ENCODE results near the gene NBPF4. TPM values are rescaled to one million over a fixed set of nuclear protein-coding genes. Genes with fewer than 3 reads are reported as not detected.
A peak's percentile ranks its signal among the peaks of the same experiment; 100 is the strongest.

Gene NBPF4
- total and polyA plus RNA-seq, 2 experiments from 2014 or later, result not detected

DNA sequence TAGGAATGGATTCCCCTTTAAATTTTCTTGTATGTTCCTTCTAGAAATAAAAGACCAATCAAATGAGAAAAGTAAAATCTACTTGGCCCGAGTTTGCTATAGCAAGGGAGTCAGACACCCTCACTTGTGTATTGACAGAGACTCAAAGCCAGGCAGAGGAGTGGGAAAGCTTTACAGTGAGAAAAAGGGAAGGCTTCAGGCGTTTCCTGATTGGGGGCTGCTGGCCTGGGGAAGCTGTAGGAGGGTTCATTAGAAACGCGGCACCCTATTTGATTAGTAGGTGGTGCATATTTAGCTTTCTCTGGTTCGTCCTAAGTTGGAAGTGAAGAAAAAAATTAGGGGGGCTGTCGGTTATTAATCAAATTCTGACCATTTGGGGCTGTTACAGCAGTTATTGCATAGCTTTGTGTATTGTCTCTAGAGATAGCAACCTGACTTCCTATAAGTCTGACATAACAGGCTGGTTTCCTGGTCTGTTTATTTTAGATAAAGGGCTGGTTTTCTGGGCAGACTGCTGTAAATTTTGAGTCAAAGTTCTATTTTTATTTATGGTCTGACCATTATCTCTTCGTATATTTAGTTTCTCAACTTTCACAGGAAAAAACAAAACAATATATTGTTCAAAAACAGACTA lies 53.8 kb downstream of the NBPF4 start:
- DNase-seq (ENCODE audit: low read depth in 1 of 2, low spot score in 1 of 2), result no peak
- H3K4me1 ChIP-seq (ENCODE audit: low read depth), result no peaks in the 10 kb centered on the region
- TF ChIP-seq, protein P1, sequence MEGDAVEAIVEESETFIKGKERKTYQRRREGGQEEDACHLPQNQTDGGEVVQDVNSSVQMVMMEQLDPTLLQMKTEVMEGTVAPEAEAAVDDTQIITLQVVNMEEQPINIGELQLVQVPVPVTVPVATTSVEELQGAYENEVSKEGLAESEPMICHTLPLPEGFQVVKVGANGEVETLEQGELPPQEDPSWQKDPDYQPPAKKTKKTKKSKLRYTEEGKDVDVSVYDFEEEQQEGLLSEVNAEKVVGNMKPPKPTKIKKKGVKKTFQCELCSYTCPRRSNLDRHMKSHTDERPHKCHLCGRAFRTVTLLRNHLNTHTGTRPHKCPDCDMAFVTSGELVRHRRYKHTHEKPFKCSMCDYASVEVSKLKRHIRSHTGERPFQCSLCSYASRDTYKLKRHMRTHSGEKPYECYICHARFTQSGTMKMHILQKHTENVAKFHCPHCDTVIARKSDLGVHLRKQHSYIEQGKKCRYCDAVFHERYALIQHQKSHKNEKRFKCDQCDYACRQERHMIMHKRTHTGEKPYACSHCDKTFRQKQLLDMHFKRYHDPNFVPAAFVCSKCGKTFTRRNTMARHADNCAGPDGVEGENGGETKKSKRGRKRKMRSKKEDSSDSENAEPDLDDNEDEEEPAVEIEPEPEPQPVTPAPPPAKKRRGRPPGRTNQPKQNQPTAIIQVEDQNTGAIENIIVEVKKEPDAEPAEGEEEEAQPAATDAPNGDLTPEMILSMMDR (IDR thresholded peaks at IDR 0.05; ENCODE audit: low read depth, low read length), result no peak
- H3K9me3 ChIP-seq (ENCODE audit: low read depth), result no peaks in the 10 kb centered on the region
- H3K27me3 ChIP-seq, result no peaks in the 10 kb centered on the region
- H3K4me3 ChIP-seq, result no peak overlapping the region
- H3K27ac ChIP-seq, result no peak overlapping the region
- H3K36me3 ChIP-seq, result peaks cover 8% of the 10 kb centered on the region

GRCh38 chr1:108188801-108189200 lies 55.1 kb downstream of the NBPF4 start:
- no peaks in the 10 kb centered on the region for H3K9me3 ChIP-seq (ENCODE audit: low read depth)
- TF ChIP-seq, protein P1 (IDR thresholded peaks at IDR 0.05; ENCODE audit: low read depth, low read length), result no peak
- DNase-seq (ENCODE audit: low read depth in 1 of 2, low spot score in 1 of 2), result no peak
- peaks cover 13% of the 10 kb centered on the region for H3K36me3 ChIP-seq
- no peak overlapping the region for H3K27ac ChIP-seq
- no peak overlapping the region for H3K4me3 ChIP-seq
- no peaks in the 10 kb centered on the region for H3K27me3 ChIP-seq
- H3K4me1 ChIP-seq (ENCODE audit: low read depth), result no peaks in the 10 kb centered on the region

GRCh38 chr1:108182959-108183700 lies 60.7 kb downstream of the NBPF4 start:
- TF ChIP-seq, protein P1 (IDR thresholded peaks at IDR 0.05; ENCODE audit: low read depth, low read length), result no peak
- H3K4me3 ChIP-seq, result no peak overlapping the region
- H3K9me3 ChIP-seq (ENCODE audit: low read depth), result no peaks in the 10 kb centered on the region

GRCh38 chr1:108179018-108179417 lies 64.9 kb downstream of the NBPF4 start:
- TF ChIP-seq, protein P1 (IDR thresholded peaks at IDR 0.05; ENCODE audit: low read depth, low read length), result no peak
- peaks cover 9% of the 10 kb centered on the region for H3K36me3 ChIP-seq
- H3K9me3 ChIP-seq (ENCODE audit: low read depth), result no peaks in the 10 kb centered on the region
- no peak overlapping the region for H3K4me3 ChIP-seq
- H3K27me3 ChIP-seq, result no peaks in the 10 kb centered on the region
- no peaks in the 10 kb centered on the region for H3K4me1 ChIP-seq (ENCODE audit: low read depth)
- DNase-seq (ENCODE audit: low read depth in 1 of 2, low spot score in 1 of 2), result peak in 1 of 2 donors; percentile 39
- H3K27ac ChIP-seq, result no peak overlapping the region

More at GRCh38 chr1:108182959-108183700, 60.7 kb downstream of the NBPF4 start:
- no peaks in the 10 kb centered on the region for H3K4me1 ChIP-seq (ENCODE audit: low read depth)
- H3K36me3 ChIP-seq, result peaks cover 21% of the 10 kb centered on the region
- H3K27me3 ChIP-seq, result no peaks in the 10 kb centered on the region
- H3K27ac ChIP-seq, result no peak overlapping the region
- no peak for DNase-seq (ENCODE audit: low read depth in 1 of 2, low spot score in 1 of 2)

Other genes with a start within 250 kb of the NBPF4 start
- gene SLC25A24, start 43.7 kb downstream of the NBPF4 start, total RNA-seq, result 14.9 and 15.5 TPM in 2 replicates
- 13.6 and 17.7 TPM in 2 replicates for gene SLC25A24, start 43.7 kb downstream of the NBPF4 start, polyA plus RNA-seq
- gene NBPF6, start 206.3 kb upstream of the NBPF4 start, total RNA-seq, result not detected in 2 replicates
- gene NBPF6, start 206.3 kb upstream of the NBPF4 start, polyA plus RNA-seq, result not detected in 2 replicates